K562 (cell line): ENCODE measurements around the gene HRAS. TPM values are rescaled to one million over a fixed set of nuclear protein-coding genes. Genes with fewer than 3 reads are reported as not detected.

Source experiments
- AFF4 ChIP-seq: sonication (generic); formaldehyde crosslinking; IDR thresholded peaks from 2 replicates; pipeline ENCODE4 v1.8.0; 2023; ENCODE audit warnings: mild to moderate bottlenecking, missing genetic modification reagents
- CAMTA2 ChIP-seq: fragments of 250-450 bp; sonication (Bioruptor Pico); conservative IDR thresholded peaks from 2 replicates; pipeline ENCODE4 v1.5.1; 2022
- CBX1 ChIP-seq: sonication (generic); IDR thresholded peaks from 2 replicates; pipeline ENCODE4 v1.6.1; 2016; ENCODE audit warnings: antibody characterized with exemption, low read depth, mild to moderate bottlenecking
- HNRNPUL1 ChIP-seq: fragments of 200-400 bp; formaldehyde crosslinking; IDR thresholded peaks from 2 replicates; pipeline ENCODE4 v1.6.1; 2017; ENCODE audit warnings: low read length
- IRF2 ChIP-seq: sonication (generic); formaldehyde crosslinking; IDR thresholded peaks from 2 replicates; pipeline ENCODE4 v1.8.1; 2022; ENCODE audit warnings: mild to moderate bottlenecking, missing genetic modification reagents
- KDM2B ChIP-seq: fragments of 250-450 bp; sonication (Bioruptor Pico); IDR thresholded peaks from 2 replicates; pipeline ENCODE4 v1.8.0; 2021; ENCODE audit warnings: mild to moderate bottlenecking, moderate library complexity
- L3MBTL2 ChIP-seq: fragments of 450-650 bp; IDR thresholded peaks from 2 replicates; pipeline ENCODE4 v1.6.1; 2016; ENCODE audit warnings: mild to moderate bottlenecking, moderate library complexity
- MAZ ChIP-seq, 2 experiments: fragments of 450-650 bp in 1 of 2; sonication (generic) in 1 of 2; formaldehyde crosslinking; IDR thresholded peaks in 1 of 2; conservative IDR thresholded peaks in 1 of 2; 2 replicates each; pipeline versions ENCODE4 v1.4.0 to v1.5.0; 2020; ENCODE audit warnings: mild to moderate bottlenecking in 1 of 2, missing genetic modification reagents in 1 of 2
- NBN ChIP-seq: fragments of 450-650 bp; IDR thresholded peaks from 2 replicates; pipeline ENCODE4 v1.6.1; 2016; ENCODE audit warnings: low read depth, mild to moderate bottlenecking
- NUFIP1 ChIP-seq: fragments of 450-650 bp; IDR thresholded peaks from 2 replicates; pipeline ENCODE4 v1.6.1; 2018; ENCODE audit not compliant: partially characterized antibody
- PHTF2 ChIP-seq: fragments of 250-450 bp; sonication (Bioruptor Pico); IDR thresholded peaks from 2 replicates; pipeline ENCODE4 v1.5.0; 2021; ENCODE audit warnings: mild to moderate bottlenecking
- RCOR1 ChIP-seq, 2 experiments: IDR thresholded peaks; 2 replicates each; pipeline ENCODE4 v1.6.1; 2012; ENCODE audit warnings: low read depth in 2 of 2, low read length in 2 of 2, borderline replicate concordance in 1 of 2, improper control_type of control experiment in 1 of 2
- RNF2 ChIP-seq: sonication (generic); IDR thresholded peaks from 2 replicates; pipeline ENCODE4 v1.6.1; 2016
- SOX6 ChIP-seq: fragments of 450-650 bp; IDR thresholded peaks from 2 replicates; pipeline ENCODE4 v1.6.1; 2014; ENCODE audit warnings: mild to moderate bottlenecking
- TARDBP ChIP-seq: fragments of 450-650 bp; IDR thresholded peaks from 2 replicates; pipeline ENCODE4 v1.6.1; 2016
- TFE3 ChIP-seq: fragments of 450-650 bp; formaldehyde crosslinking; IDR thresholded peaks from 2 replicates; pipeline ENCODE4 v1.4.0; 2020; ENCODE audit warnings: mild to moderate bottlenecking, mixed read lengths
- ZNF3 ChIP-seq: fragments of 250-450 bp; sonication (Bioruptor Pico); IDR thresholded peaks from 2 replicates; pipeline ENCODE4 v1.5.0; 2021; ENCODE audit warnings: mild to moderate bottlenecking, moderate library complexity
- ZNF785 ChIP-seq: fragments of 250-450 bp; sonication (Bioruptor Pico); IDR thresholded peaks from 2 replicates; pipeline ENCODE4 v1.4.0; 2020; ENCODE audit warnings: mild to moderate bottlenecking
- polyA plus RNA-seq, 8 experiments: library from polyadenylated mRNA; depleted of rRNA in 4 of 8; stranded (reverse) in 5 of 8; unstranded in 3 of 8; fragments of >200 nt; fragmentation: Nextera tagmentation in 2 of 8; fragmentation: Illumina TruSeq in 1 of 8; extraction: Ambion mirVana in 2 of 8; extraction: Trizol in 1 of 8; gene quantifications; 2 replicates each; pipeline versions ENCODE4 v1.2.1 to v1.2.3, GENCODE V29; 2011 to 2014; ENCODE audit warnings: inconsistent platforms in 1 of 8, missing spikeins in 1 of 8
- total RNA-seq, 7 experiments: library from RNA; depleted of rRNA in 6 of 7; stranded (reverse); fragments of >200 nt in 6 of 7; fragmentation: Illumina TruSeq in 2 of 7; extraction: Trizol in 2 of 7; gene quantifications; 2 replicates each; pipeline versions ENCODE4 v1.2.1 to v1.2.3, GENCODE V29; 2011 to 2021; ENCODE audit warnings: low replicate concordance in 1 of 7
- TF ChIP-seq, protein P1 (sequence below): fragments of 250-450 bp; sonication (Bioruptor Pico); IDR thresholded peaks from 2 replicates; pipeline ENCODE4 v1.8.0; 2021; ENCODE audit warnings: moderate library complexity, mild to moderate bottlenecking, inconsistent platforms
- TF ChIP-seq, protein P2 (sequence below): fragments of 450-650 bp; IDR thresholded peaks from 2 replicates; pipeline ENCODE4 v1.6.1; 2014; ENCODE audit warnings: low read depth, mild to moderate bottlenecking, moderate library complexity, borderline replicate concordance

Gene HRAS
- total and polyA plus RNA-seq, 9 of the 15 experiments (the other 6 are each of a cell fraction or from before 2014, with no cell fraction given): 2.8 to 73.5 (median 29.6) TPM

DNA sequence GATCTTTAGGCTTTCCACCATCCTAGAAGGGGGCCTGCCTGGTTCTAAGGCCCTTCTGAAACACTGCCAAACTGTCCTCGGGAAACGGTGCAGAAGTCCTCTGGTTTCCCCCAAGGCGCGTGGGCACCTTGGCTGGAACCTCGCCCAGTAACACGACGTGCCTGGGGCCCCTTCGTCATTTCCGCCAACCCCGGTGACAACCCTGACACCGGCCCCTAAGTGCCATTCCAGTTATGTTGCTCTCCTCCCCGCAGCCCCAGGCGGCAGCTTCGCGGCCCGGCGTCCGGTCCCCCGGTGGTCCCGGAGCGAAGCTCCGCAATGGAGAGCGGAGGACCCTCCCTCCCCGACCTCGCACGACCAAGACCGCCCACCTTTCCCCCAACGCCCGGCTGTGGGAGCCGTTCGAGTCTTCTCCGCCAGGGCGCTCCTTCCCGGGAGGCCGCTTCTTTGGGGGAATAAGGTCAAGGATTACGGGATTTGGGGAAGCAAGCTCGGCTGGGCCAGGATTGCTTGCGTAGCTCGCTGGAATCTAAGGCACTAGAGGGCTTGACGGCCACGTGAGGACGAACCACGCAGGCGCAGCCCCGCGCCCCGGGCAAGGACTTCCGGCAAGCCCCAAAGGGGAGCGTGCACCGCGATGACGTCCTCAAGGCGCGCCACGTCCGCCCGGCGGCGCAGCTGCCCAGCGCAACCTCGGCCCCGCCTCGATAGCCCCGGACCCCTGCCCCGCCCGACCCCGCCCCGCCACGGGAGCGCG is 29.0 kb downstream of the HRAS start (continued):
- TF ChIP-seq AFF4 (CRISPR knock-in tag): no peak; the same call in 1 of the 2 replicates
- no peak for TF ChIP-seq ZNF3 (CRISPR knock-in tag)
- TF ChIP-seq IRF2 (CRISPR knock-in tag): no peak
- TF ChIP-seq, protein P1, sequence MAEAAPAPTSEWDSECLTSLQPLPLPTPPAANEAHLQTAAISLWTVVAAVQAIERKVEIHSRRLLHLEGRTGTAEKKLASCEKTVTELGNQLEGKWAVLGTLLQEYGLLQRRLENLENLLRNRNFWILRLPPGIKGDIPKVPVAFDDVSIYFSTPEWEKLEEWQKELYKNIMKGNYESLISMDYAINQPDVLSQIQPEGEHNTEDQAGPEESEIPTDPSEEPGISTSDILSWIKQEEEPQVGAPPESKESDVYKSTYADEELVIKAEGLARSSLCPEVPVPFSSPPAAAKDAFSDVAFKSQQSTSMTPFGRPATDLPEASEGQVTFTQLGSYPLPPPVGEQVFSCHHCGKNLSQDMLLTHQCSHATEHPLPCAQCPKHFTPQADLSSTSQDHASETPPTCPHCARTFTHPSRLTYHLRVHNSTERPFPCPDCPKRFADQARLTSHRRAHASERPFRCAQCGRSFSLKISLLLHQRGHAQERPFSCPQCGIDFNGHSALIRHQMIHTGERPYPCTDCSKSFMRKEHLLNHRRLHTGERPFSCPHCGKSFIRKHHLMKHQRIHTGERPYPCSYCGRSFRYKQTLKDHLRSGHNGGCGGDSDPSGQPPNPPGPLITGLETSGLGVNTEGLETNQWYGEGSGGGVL (CRISPR knock-in tag): no peak
- no peak for TF ChIP-seq PHTF2 (CRISPR knock-in tag)
- TF ChIP-seq NUFIP1: peak; percentile 8
- TF ChIP-seq CAMTA2: no peak
- no peak for TF ChIP-seq HNRNPUL1
- peak; percentile 30 for TF ChIP-seq RNF2
- no peak for TF ChIP-seq TFE3 (CRISPR knock-in tag)
- TF ChIP-seq NBN: no peak; the same call in 1 of the 2 replicates
- TF ChIP-seq, protein P2, sequence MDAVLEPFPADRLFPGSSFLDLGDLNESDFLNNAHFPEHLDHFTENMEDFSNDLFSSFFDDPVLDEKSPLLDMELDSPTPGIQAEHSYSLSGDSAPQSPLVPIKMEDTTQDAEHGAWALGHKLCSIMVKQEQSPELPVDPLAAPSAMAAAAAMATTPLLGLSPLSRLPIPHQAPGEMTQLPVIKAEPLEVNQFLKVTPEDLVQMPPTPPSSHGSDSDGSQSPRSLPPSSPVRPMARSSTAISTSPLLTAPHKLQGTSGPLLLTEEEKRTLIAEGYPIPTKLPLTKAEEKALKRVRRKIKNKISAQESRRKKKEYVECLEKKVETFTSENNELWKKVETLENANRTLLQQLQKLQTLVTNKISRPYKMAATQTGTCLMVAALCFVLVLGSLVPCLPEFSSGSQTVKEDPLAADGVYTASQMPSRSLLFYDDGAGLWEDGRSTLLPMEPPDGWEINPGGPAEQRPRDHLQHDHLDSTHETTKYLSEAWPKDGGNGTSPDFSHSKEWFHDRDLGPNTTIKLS: peak; percentile 74; the same call in 1 of the 2 replicates
- peak; percentile 6; the same call in 1 of the 2 replicates for TF ChIP-seq SOX6
- TF ChIP-seq KDM2B (CRISPR knock-in tag): no peak
- no peak for TF ChIP-seq TARDBP
- TF ChIP-seq RCOR1 (IDR thresholded peaks at IDR 0.05; ENCODE audit: borderline replicate concordance in 1 of 2, low read depth in 2 of 2, low read length in 2 of 2): no peak
- peak in 1 of 2 experiments; percentile 75; a peak in 2 of 4 replicates for TF ChIP-seq MAZ (CRISPR knock-in tag; conservative IDR thresholded peaks at IDR 0.05 in 1 of 2, IDR thresholded peaks at IDR 0.05 in 1 of 2)
- TF ChIP-seq L3MBTL2: peak; percentile 86
- 0 out of 2 replicates have a peak, but pooled peaks have one; percentile 39 for TF ChIP-seq CBX1
- no peak for TF ChIP-seq ZNF785
